Measurements from ENCODE around the gene ARID1A. TPM values are rescaled to one million over a fixed set of nuclear protein-coding genes. Genes with fewer than 3 reads are reported as not detected.

ARID1A gene
- total RNA-seq, 4 donors from 2014 or later, result 49.6 to 90.0 (median 54.3) TPM

DNA sequence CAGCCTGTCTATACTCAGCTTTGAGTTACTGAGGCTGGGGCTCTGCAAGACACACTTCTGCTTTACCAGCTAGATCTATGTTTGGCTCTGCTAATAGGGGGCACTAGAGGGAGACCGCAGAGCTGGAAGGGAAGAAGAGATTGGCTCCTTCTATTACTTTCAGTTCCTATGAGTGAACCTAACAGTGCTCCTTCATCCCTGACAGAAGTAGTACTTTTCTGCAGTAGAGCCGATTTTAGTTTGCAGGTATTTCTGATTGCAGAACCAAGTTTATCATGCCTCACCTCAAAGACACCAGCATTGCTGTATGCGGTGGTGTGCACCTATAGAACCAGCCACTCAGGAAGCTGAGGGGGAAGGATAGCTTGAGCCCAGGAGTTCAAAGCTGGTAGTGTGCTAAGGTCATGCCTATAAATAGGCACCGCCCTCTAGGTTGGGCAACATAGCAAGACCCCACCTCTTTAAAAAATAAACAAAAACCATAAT lies 125.0 kb downstream of the ARID1A start:
- no peaks in the 10 kb centered on the region for H3K9me3 ChIP-seq
- H3K27me3 ChIP-seq, result no peaks in the 10 kb centered on the region
- H3K27ac ChIP-seq, result no peak overlapping the region
- peaks cover 0 to 5% (median 3%) of the 10 kb centered on the region in 4 donors for H3K4me1 ChIP-seq
- WGBS, 2 donors, result 73 to 80% methylated on average over 4 of the region's 4 CpGs
- H3K4me3 ChIP-seq, result no peak overlapping the region
- TF ChIP-seq, protein P1, sequence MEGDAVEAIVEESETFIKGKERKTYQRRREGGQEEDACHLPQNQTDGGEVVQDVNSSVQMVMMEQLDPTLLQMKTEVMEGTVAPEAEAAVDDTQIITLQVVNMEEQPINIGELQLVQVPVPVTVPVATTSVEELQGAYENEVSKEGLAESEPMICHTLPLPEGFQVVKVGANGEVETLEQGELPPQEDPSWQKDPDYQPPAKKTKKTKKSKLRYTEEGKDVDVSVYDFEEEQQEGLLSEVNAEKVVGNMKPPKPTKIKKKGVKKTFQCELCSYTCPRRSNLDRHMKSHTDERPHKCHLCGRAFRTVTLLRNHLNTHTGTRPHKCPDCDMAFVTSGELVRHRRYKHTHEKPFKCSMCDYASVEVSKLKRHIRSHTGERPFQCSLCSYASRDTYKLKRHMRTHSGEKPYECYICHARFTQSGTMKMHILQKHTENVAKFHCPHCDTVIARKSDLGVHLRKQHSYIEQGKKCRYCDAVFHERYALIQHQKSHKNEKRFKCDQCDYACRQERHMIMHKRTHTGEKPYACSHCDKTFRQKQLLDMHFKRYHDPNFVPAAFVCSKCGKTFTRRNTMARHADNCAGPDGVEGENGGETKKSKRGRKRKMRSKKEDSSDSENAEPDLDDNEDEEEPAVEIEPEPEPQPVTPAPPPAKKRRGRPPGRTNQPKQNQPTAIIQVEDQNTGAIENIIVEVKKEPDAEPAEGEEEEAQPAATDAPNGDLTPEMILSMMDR (IDR thresholded peaks at IDR 0.05), result peak in 1 of 5 experiments; percentile 6
- TF ChIP-seq EP300 (IDR thresholded peaks at IDR 0.05), result no peak
- no peak for DNase-seq (ENCODE audit: low spot score in 2 of 2)
- H3K36me3 ChIP-seq, result no peaks in the 10 kb centered on the region

GRCh38 chr1:26822737-26823395 lies 127.1 kb downstream of the ARID1A start:
- 95 to 98% methylated on average over 4 of the region's 4 CpGs for WGBS, 2 donors
- H3K9me3 ChIP-seq, result no peaks in the 10 kb centered on the region
- no peak overlapping the region for H3K27ac ChIP-seq
- no peaks in the 10 kb centered on the region for H3K27me3 ChIP-seq
- TF ChIP-seq, protein P1 (IDR thresholded peaks at IDR 0.05), result no peak
- TF ChIP-seq EP300 (IDR thresholded peaks at IDR 0.05), result no peak
- H3K4me1 ChIP-seq, result peaks cover 0 to 19% (median 14%) of the 10 kb centered on the region in 4 donors
- no peak overlapping the region for H3K4me3 ChIP-seq
- DNase-seq (ENCODE audit: low spot score in 2 of 2), result no peak
- H3K36me3 ChIP-seq, result no peaks in the 10 kb centered on the region

GRCh38 chr1:26824731-26825130 lies 128.9 kb downstream of the ARID1A start:
- no peak for TF ChIP-seq EP300 (IDR thresholded peaks at IDR 0.05)
- no peak for DNase-seq (ENCODE audit: low spot score in 2 of 2)
- Histone ChIP-seq H3K4me3 (no peak overlapping the region), H3K9me3 (no peaks in the 10 kb centered on the region), H3K36me3 (peaks cover 0 to 6% (median 0%) of the 10 kb centered on the region in 3 donors), H3K4me1 (peaks cover 0 to 37% (median 26%) of the 10 kb centered on the region in 4 donors), H3K27me3 (no peaks in the 10 kb centered on the region), H3K27ac (no peak overlapping the region)
- WGBS, 2 donors, result 88 to 90% methylated on average over 3 of the region's 3 CpGs

GRCh38 chr1:26826261-26827105 lies 130.7 kb downstream of the ARID1A start, which contains the start of gene ZDHHC18:
ZDHHC18 (plus strand) TSS chr1:26826688; CDS start chr1:26826805, 117 bp downstream.
- peaks cover 0 to 17% (median 0%) of the 10 kb centered on the region in 3 donors for H3K36me3 ChIP-seq
- 0 to 1% methylated on average over 11 to 23 of the region's 107 CpGs for WGBS, 2 donors
- H3K4me1 ChIP-seq, result peaks cover 0 to 43% (median 26%) of the 10 kb centered on the region in 4 donors
- peak within 1 kb of the TSS; percentile 75 to 95 (median 78) for H3K4me3 ChIP-seq
- DNase-seq (ENCODE audit: low spot score in 2 of 2), result peak; percentile 30 to 43
- H3K27ac ChIP-seq, result peak within 1 kb of the TSS; percentile 47 to 89 (median 88)
- TF ChIP-seq POLR2A (IDR thresholded peaks at IDR 0.05), result peak in 1 of 2 donors; percentile 35
- TF ChIP-seq, protein P1 (IDR thresholded peaks at IDR 0.05), result peak; percentile 48 to 92 (median 89)
- TF ChIP-seq EP300 (IDR thresholded peaks at IDR 0.05), result no peak
- H3K27me3 ChIP-seq, result no peaks in the 10 kb centered on the region
- no peaks in the 10 kb centered on the region for H3K9me3 ChIP-seq

GRCh38 chr1:26827106-26827604 lies 131.3 kb downstream of the ARID1A start:
- H3K9me3 ChIP-seq, result no peaks in the 10 kb centered on the region
- H3K4me3 ChIP-seq, result peak overlapping the region; percentile 75 to 95 (median 78)
- TF ChIP-seq POLR2A (IDR thresholded peaks at IDR 0.05) (no peak), EP300 (IDR thresholded peaks at IDR 0.05) (no peak)
- TF ChIP-seq, protein P1 (IDR thresholded peaks at IDR 0.05), result no peak
- H3K27me3 ChIP-seq, result no peaks in the 10 kb centered on the region
- H3K36me3 ChIP-seq, result peaks cover 0 to 24% (median 0%) of the 10 kb centered on the region in 3 donors
- DNase-seq (ENCODE audit: low spot score in 2 of 2), result no peak
- peaks cover 0 to 45% (median 26%) of the 10 kb centered on the region in 4 donors for H3K4me1 ChIP-seq
- 2 to 3% methylated on average over 17 of the region's 17 CpGs for WGBS, 2 donors
- H3K27ac ChIP-seq, result peak overlapping the region; percentile 17 to 89 (median 85)
